SK-N-SH (cell line): ENCODE measurements around the gene USP19.

Experiments used
- CTCF ChIP-seq: fragments of 200-600 bp; sonication (generic); IDR thresholded peaks from 2 replicates; pipeline ENCODE4 v1.6.1; 2017; ENCODE audit warnings: antibody characterized with exemption, mild to moderate bottlenecking, moderate library complexity
- EZH2phosphoT487 ChIP-seq: fragments of 200-600 bp; sonication (generic); IDR thresholded peaks from 2 replicates; pipeline ENCODE4 v1.6.1; 2017; ENCODE audit warnings: low read depth, mixed run types, mild to moderate bottlenecking, antibody characterized with exemption, moderate library complexity, borderline replicate concordance
- GATA2 ChIP-seq: sonication (generic); formaldehyde crosslinking; IDR thresholded peaks from 2 replicates; pipeline ENCODE4 v1.5.0; 2020; ENCODE audit warnings: mild to moderate bottlenecking, missing genetic modification reagents
- MAX ChIP-seq: IDR thresholded peaks from 2 replicates; pipeline ENCODE4 v1.4.0; 2012; ENCODE audit warnings: low read depth
- MEF2A ChIP-seq: IDR thresholded peaks from 2 replicates; pipeline ENCODE4 v1.4.0; 2012; ENCODE audit warnings: low read depth, borderline replicate concordance
- NRF1 ChIP-seq: IDR thresholded peaks from 2 replicates; pipeline ENCODE4 v1.6.1; 2012; ENCODE audit warnings: low read depth, mild to moderate bottlenecking, low read length
- POLR2AphosphoS5 ChIP-seq: IDR thresholded peaks from 2 replicates; pipeline ENCODE4 v1.6.1; 2012; ENCODE audit warnings: low read depth, low read length
- RFX5 ChIP-seq: IDR thresholded peaks from 2 replicates; pipeline ENCODE4 v1.6.1; 2012; ENCODE audit warnings: mild to moderate bottlenecking, improper control_type of control experiment, low read length
- RXRA ChIP-seq: IDR thresholded peaks from 2 replicates; pipeline ENCODE4 v1.4.0; 2012; ENCODE audit warnings: low read depth, mild to moderate bottlenecking, borderline replicate concordance
- SIN3A ChIP-seq: IDR thresholded peaks from 2 replicates; pipeline ENCODE4 v1.6.1; 2012; ENCODE audit warnings: low read depth, mild to moderate bottlenecking, low read length, moderate library complexity, borderline replicate concordance
- SMC3 ChIP-seq: IDR thresholded peaks from 2 replicates; pipeline ENCODE4 v1.6.1; 2012; ENCODE audit warnings: low read depth, low read length, improper control_type of control experiment
- TAF1 ChIP-seq: IDR thresholded peaks from 2 replicates; pipeline ENCODE4 v1.6.1; 2012; ENCODE audit warnings: low read depth, mild to moderate bottlenecking, low read length, moderate library complexity, borderline replicate concordance
- YY1 ChIP-seq: IDR thresholded peaks from 2 replicates; pipeline ENCODE4 v1.4.0; 2012; ENCODE audit warnings: low read depth, mild to moderate bottlenecking
- ZBTB33 ChIP-seq: IDR thresholded peaks from 2 replicates; pipeline ENCODE4 v1.4.0; 2012; ENCODE audit warnings: low read depth, borderline replicate concordance

- TF ChIP-seq CTCF = peak; percentile 51
- TF ChIP-seq MAX = no peak
- TF ChIP-seq NRF1 = no peak
- TF ChIP-seq POLR2AphosphoS5 = no peak
- TF ChIP-seq YY1 = no peak
- TF ChIP-seq GATA2 (CRISPR knock-in tag) = no peak
- no peak for TF ChIP-seq EZH2phosphoT487
- no peak for TF ChIP-seq ZBTB33
- no peak for TF ChIP-seq TAF1
- TF ChIP-seq SIN3A = no peak
- TF ChIP-seq RXRA = no peak
- TF ChIP-seq SMC3 = peak; percentile 8; the same call in 1 of the 2 replicates
- TF ChIP-seq RFX5 = no peak
- no peak for TF ChIP-seq MEF2A
These were observed 37.6 kb upstream of the USP19 start for GRCh38 chr3:49158103-49158709.
